Hepatocyte (in vitro differentiated cells): ENCODE results near the gene CSF3. TPM values are rescaled to one million over a fixed set of nuclear protein-coding genes. Genes with fewer than 3 reads are reported as not detected.
"Not testable (repeated sequence)": the region's sequence is repeated elsewhere in the genome, so short reads cannot be mapped to it uniquely, and the experiment has no call there.

Experiments used
- DNase-seq: peaks from one replicate; pipeline ENCODE4 v3.0.0-alpha.2; 2016; ENCODE audit warnings: low spot score
- H2AFZ ChIP-seq: fragments of 200-600 bp; sonication (generic); 2 replicates; pipeline ENCODE4 v1.6.0; 2016; ENCODE audit warnings: antibody characterized with exemption, mild to moderate bottlenecking
- H3K27ac ChIP-seq: fragments of 200-600 bp; sonication (generic); 2 replicates; pipeline ENCODE4 v1.5.1; 2016; ENCODE audit warnings: mild to moderate bottlenecking
- H3K27me3 ChIP-seq: fragments of 200-600 bp; sonication (generic); 2 replicates; pipeline ENCODE4 v1.6.1; 2016
- H3K36me3 ChIP-seq: fragments of 200-600 bp; sonication (generic); replicated peaks from 2 replicates; pipeline ENCODE4 v1.5.1; 2016; ENCODE audit warnings: low read depth; ENCODE audit not compliant: insufficient read depth
- H3K4me1 ChIP-seq: fragments of 200-600 bp; sonication (generic); 2 replicates; pipeline ENCODE4 v1.5.1; 2016; ENCODE audit warnings: mild to moderate bottlenecking, moderate library complexity; ENCODE audit not compliant: insufficient read depth
- H3K4me2 ChIP-seq: fragments of 200-600 bp; sonication (generic); 2 replicates; pipeline ENCODE4 v1.6.0; 2016
- H3K4me3 ChIP-seq: fragments of 200-600 bp; sonication (generic); 2 replicates; pipeline ENCODE4 v1.5.1; 2016; ENCODE audit warnings: mild to moderate bottlenecking
- H3K79me2 ChIP-seq: fragments of 200-600 bp; sonication (generic); 2 replicates; pipeline ENCODE4 v1.6.0; 2017; ENCODE audit warnings: mild to moderate bottlenecking
- H3K9me2 ChIP-seq: fragments of 200-600 bp; sonication (generic); replicated peaks from 2 replicates; pipeline ENCODE4 v1.6.0; 2017; ENCODE audit warnings: mild to moderate bottlenecking; ENCODE audit not compliant: insufficient read depth
- H3K9me3 ChIP-seq: fragments of 200-600 bp; sonication (generic); 2 replicates; pipeline ENCODE4 v1.5.1; 2016; ENCODE audit warnings: low read depth, mild to moderate bottlenecking
- H4K20me1 ChIP-seq: fragments of 200-600 bp; sonication (generic); 2 replicates; pipeline ENCODE4 v1.6.0; 2016; ENCODE audit warnings: mild to moderate bottlenecking; ENCODE audit not compliant: insufficient read depth, poor library complexity, severe bottlenecking
- EZH2 ChIP-seq: fragments of 200-600 bp; sonication (generic); IDR thresholded peaks from 2 replicates; pipeline ENCODE4 v1.6.1; 2016; ENCODE audit warnings: antibody characterized with exemption, mild to moderate bottlenecking, borderline replicate concordance
- EZH2phosphoT487 ChIP-seq: fragments of 200-600 bp; sonication (generic); IDR thresholded peaks from one replicate; pipeline ENCODE4 v1.6.1; 2018; ENCODE audit warnings: antibody characterized with exemption, mild to moderate bottlenecking, low read depth, moderate library complexity; ENCODE audit not compliant: unreplicated experiment, severe bottlenecking
- WGBS: methylation state at CpG from one replicate; pipeline ENCODE4 v1.1.6; 2016; ENCODE audit warnings: low lambda C conversion rate; ENCODE audit errors: missing lambda C conversion rate; 5-methylcytosine and 5-hydroxymethylcytosine counted together
- polyA plus RNA-seq: library from polyadenylated mRNA; unstranded; fragments of >200 nt; fragmentation: Nextera tagmentation; extraction: Ambion mirVana; gene quantifications from 2 replicates; pipeline ENCODE4 v1.2.1, GENCODE V29; 2016
- total RNA-seq: library from RNA; depleted of rRNA; stranded (reverse); fragments of >200 nt; gene quantifications from 2 replicates; pipeline ENCODE4 v1.2.3, GENCODE V29; 2014
- TF ChIP-seq, protein P1 (sequence below): fragments of 200-600 bp; sonication (generic); IDR thresholded peaks from 2 replicates; pipeline ENCODE4 v1.5.1; 2016; ENCODE audit warnings: antibody characterized with exemption, mild to moderate bottlenecking; ENCODE audit not compliant: poor library complexity

CSF3 gene
- total and polyA plus RNA-seq, 2 experiments from 2014 or later, result 0.36 TPM; not detected in 1

DNA sequence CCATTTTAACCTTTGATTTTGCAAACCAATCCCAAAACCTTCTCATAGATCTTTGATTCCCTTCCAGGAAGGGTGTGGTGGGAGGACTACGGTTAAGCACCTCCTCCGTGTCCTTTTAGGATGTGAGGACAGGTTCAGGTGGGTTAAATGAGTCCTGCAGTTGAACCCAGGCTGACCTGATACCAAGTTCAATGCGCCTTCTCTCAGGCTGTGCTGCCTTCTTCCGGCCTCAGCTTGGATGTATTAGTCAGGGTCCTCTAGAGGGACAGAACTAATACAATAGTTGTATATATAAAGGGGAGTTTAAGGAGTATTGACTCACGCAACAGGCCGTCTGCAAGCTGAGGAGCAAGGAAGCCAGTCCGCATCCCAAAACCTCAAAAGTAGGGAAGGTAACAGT, 10.5 kb upstream of the CSF3 start:
- no peaks in the 10 kb centered on the region for H4K20me1 ChIP-seq
- no peaks in the 10 kb centered on the region for H3K4me1 ChIP-seq
- H3K4me2 ChIP-seq, result no peak overlapping the region
- no peaks in the 10 kb centered on the region for H3K9me3 ChIP-seq
- no peak overlapping the region for H3K4me3 ChIP-seq
- no peaks in the 10 kb centered on the region for H3K9me2 ChIP-seq
- no peak for TF ChIP-seq EZH2
- TF ChIP-seq EZH2phosphoT487, result no peak
- TF ChIP-seq, protein P1, sequence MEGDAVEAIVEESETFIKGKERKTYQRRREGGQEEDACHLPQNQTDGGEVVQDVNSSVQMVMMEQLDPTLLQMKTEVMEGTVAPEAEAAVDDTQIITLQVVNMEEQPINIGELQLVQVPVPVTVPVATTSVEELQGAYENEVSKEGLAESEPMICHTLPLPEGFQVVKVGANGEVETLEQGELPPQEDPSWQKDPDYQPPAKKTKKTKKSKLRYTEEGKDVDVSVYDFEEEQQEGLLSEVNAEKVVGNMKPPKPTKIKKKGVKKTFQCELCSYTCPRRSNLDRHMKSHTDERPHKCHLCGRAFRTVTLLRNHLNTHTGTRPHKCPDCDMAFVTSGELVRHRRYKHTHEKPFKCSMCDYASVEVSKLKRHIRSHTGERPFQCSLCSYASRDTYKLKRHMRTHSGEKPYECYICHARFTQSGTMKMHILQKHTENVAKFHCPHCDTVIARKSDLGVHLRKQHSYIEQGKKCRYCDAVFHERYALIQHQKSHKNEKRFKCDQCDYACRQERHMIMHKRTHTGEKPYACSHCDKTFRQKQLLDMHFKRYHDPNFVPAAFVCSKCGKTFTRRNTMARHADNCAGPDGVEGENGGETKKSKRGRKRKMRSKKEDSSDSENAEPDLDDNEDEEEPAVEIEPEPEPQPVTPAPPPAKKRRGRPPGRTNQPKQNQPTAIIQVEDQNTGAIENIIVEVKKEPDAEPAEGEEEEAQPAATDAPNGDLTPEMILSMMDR, result no peak
- H3K27me3 ChIP-seq, result no peaks in the 10 kb centered on the region
- no peaks in the 10 kb centered on the region for H3K36me3 ChIP-seq
- DNase-seq, result no peak
- H2AFZ ChIP-seq, result no peak overlapping the region
- H3K27ac ChIP-seq, result no peak overlapping the region
- H3K79me2 ChIP-seq, result no peaks in the 10 kb centered on the region
- WGBS, result 94% methylated on average over 7 of the region's 7 CpGs

DNA sequence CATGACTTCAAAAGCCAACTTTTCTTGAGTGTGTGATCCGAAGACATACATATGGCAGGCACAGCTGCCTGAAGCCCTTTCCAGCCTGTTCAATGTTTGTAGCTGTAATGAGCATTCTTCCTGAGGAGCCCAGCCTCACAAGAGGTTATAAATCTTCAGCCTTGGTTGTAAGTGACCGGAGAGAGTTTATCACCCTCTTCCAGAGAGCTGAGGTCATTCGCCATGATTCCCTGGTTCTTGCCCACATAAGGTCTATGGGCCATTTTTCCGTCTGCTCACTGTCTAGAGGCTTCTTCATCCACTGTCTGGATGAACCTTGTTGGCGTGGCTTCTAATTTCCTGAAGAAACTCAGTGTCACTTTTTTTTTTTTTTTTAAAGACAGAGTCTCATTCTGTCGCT, 9.7 kb upstream of the CSF3 start:
- Histone ChIP-seq H3K27ac (no peak overlapping the region), H3K9me2 (no peaks in the 10 kb centered on the region), H3K36me3 (no peaks in the 10 kb centered on the region), H3K79me2 (no peaks in the 10 kb centered on the region), H3K27me3 (no peaks in the 10 kb centered on the region), H2AFZ (no peak overlapping the region), H3K9me3 (no peaks in the 10 kb centered on the region), H3K4me1 (no peaks in the 10 kb centered on the region), H3K4me3 (no peak overlapping the region), H3K4me2 (no peak overlapping the region), H4K20me1 (no peaks in the 10 kb centered on the region)
- WGBS, result 83% methylated on average over 6 of the region's 6 CpGs
- TF ChIP-seq EZH2phosphoT487 (no peak), EZH2 (no peak)
- TF ChIP-seq, protein P1, result no peak
- no peak for DNase-seq

DNA sequence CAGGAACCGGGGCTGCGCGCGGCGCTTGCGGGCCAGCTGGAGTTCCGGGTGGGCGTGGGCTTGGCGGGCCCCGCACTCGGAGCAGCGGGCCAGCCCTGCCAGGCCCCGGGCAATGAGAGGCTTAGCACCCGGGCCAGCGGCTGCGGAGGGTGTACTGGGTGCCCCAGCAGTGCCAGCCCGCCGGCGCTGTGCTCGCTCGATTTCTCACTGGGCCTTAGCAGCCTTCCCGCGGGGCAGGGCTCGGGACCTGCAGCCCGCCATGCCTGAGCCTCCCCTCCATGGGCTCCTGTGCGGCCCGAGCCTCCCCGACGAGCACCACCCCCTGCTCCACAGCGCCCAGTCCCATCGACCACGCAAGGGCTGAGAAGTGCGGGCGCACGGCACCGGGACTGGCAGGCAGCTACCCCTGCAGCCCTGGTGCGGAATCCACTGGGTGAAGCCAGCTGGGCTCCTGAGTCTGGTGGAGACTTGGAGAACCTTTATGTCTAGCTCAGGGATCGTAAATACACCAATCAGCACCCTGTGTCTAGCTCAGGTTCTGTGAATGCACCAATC, 4.2 kb upstream of the CSF3 start:
- H3K9me3 ChIP-seq, H4K20me1 ChIP-seq, H3K79me2 ChIP-seq, DNase-seq, H3K27ac ChIP-seq, H2AFZ ChIP-seq, H3K4me1 ChIP-seq, H3K9me2 ChIP-seq, H3K4me2 ChIP-seq, H3K36me3 ChIP-seq, H3K27me3 ChIP-seq, H3K4me3 ChIP-seq: not testable (repeated sequence)
- WGBS, result 97% methylated on average over 38 of the region's 38 CpGs

DNA sequence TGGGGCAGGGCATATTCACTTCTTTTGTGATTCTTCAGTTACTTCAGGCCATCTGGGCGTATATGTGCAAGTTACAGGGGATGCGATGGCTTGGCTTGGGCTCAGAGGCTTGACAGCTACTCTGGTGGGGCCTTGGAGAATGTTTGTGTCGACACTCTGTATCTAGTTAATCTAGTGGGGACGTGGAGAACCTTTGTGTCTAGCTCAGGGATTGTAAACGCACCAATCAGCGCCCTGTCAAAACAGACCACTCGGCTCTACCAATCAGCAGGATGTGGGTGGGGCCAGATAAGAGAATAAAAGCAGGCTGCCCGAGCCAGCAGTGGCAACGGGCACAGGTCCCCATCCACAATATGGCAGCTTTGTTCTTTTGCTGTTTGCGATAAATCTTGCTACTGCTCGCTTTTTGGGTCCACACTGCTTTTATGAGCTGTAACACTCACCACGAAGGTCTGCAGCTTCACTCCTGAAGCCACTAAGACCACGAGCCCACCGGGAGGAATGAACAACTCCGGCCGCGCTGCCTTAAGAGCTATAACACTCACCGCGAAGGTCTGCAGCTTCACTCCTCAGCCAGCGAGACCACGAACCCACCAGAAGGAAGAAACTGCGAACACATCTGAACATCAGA, 3.1 kb upstream of the CSF3 start:
- WGBS, result 83% methylated on average over 22 of the region's 22 CpGs
- not testable (repeated sequence) for H3K27ac ChIP-seq, H3K4me1 ChIP-seq, H3K36me3 ChIP-seq, H3K27me3 ChIP-seq, H3K9me3 ChIP-seq, H3K79me2 ChIP-seq, H3K4me2 ChIP-seq, H2AFZ ChIP-seq, H3K9me2 ChIP-seq, H4K20me1 ChIP-seq, DNase-seq, H3K4me3 ChIP-seq
